ENCODE data around the gene PPM1N.

Gene PPM1N

DNA sequence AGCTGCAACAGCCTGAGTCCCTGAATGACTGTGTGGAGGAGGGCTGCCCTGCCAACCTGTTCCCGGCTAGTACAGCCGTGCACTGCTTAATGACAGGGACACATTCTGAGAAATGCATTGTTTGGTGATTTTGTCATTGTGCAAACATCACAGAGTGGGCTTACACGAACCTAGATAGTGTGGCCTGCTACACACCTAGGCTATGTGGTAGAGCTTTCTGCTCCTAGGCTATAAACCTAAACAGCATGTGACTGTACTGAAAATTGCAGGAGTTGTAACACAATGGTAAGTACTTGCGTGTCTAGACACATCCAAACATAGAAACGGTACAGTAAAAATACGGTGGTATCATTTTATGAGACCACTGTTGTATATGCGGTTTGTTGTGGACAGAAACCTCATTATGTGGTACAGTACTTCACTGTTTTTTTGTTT lies 44.0 kb downstream of the PPM1N start:
- DNase-seq (ENCODE audit: low read depth): no peak

DNA sequence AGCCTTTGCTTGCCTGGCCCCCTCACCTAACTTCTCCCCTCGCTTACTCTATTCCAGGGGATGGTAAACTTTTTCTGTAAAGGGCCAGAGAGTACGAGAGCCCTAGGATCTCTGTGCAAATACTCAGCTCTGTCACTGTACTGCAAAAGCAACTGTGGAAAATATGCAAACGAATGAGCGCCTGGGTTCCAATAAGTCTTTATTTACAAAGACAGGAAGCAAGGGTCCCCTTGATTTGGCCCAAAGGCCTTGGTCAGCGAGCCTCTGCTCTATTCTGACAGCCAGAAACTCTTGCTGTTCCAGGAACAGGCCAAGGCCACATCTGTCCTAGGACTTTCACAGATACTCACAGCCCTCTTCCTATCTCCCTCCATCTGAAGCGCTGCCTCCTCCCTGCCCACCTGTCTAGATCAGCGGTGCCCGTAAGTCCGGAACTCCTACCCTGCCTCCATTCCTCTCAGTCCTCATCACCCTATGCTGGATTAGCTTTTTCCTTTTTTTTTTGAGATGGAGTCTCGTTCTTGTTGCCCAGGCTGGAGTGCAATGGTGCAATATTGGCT lies 49.0 kb downstream of the PPM1N start:
- no peak for DNase-seq (ENCODE audit: low read depth)

DNA sequence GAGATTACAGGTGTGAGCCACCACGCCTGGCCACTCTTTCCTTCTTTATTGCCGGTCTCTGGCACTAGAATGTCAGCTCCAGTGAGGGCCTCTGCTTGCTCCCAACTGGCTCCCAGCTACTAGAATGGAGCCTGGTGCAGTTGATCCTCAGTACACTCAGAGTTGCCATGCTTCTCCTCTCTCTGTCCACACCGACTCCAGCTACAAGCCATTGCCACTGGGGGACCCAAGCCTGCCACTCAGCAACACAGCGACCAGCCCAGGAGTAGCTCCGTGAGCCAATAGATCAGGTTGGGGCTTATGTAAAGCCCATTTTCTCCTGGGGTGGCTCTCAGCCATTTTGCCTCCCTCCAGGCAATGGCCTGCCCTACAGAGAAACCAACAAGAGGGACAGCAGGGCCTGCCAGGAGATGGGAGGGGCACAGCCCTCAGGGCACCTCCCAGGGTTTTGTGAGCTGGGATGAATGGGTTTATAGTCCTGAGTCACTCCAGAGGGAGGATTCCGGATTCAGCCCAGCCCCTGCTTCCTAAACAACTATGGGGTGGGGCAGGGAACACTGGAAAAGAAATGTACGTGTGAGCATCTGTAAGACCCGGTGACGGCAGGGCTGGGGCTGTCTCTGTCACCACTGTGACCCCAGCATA lies 49.8 kb downstream of the PPM1N start:
- DNase-seq (ENCODE audit: low read depth): no peak

Measured in activated gamma-delta T cell treated with anti-CD3 and anti-CD28 coated beads, Interleukin-2, amount 50 U/mL, for 16 hours (primary cell).